ENCODE data around the gene IL25. TPM values are rescaled to one million over a fixed set of nuclear protein-coding genes. Genes with fewer than 3 reads are reported as not detected.
A peak's percentile ranks its signal among the peaks of the same experiment; 100 is the strongest.

IL25 gene
- total and polyA plus RNA-seq, 2 experiments from 2014 or later, result not detected

GRCh38 chr14:23376482-23377197 is 4.0 kb downstream of the IL25 start, which contains the start of gene CMTM5:
CMTM5 (plus strand) TSS chr14:23377046; CDS start chr14:23377252, 206 bp downstream.
- Histone ChIP-seq H3K27ac (ENCODE audit: low read depth) (no peak within 1 kb of the TSS), H3K27me3 (ENCODE audit: insufficient read depth) (peaks cover 31% of the 10 kb centered on the region; the same call in 1 of the 2 replicates), H3K4me2 (peak within 1 kb of the TSS; percentile 78), H4K20me1 (replicated peaks; ENCODE audit: insufficient read depth) (no peaks in the 10 kb centered on the region; the same call in 1 of the 2 replicates), H3K9me2 (ENCODE audit: insufficient read depth) (no peaks in the 10 kb centered on the region), H2AFZ (peak within 1 kb of the TSS; percentile 95), H3K4me3 (peak within 1 kb of the TSS; percentile 51), H3K79me2 (replicated peaks; ENCODE audit: insufficient read depth) (no peaks in the 10 kb centered on the region), H3K36me3 (ENCODE audit: insufficient read depth) (no peaks in the 10 kb centered on the region), H3F3A (replicated peaks; ENCODE audit: low read depth) (no peaks in the 10 kb centered on the region), H3K4me1 (ENCODE audit: insufficient read depth) (peaks cover 9% of the 10 kb centered on the region; the same call in 1 of the 2 replicates)
- DNase-seq (ENCODE audit: low spot score), result peak; percentile 79
- Mint-ChIP-seq H3K4me3 (peak within 1 kb of the TSS; percentile 20; the same call in 2 of the 3 replicates), H3K36me3 (ENCODE audit: low read depth) (no peaks in the 10 kb centered on the region), H3K27ac (no peak within 1 kb of the TSS), H3K4me1 (peaks cover 19% of the 10 kb centered on the region), H3K9me3 (no peaks in the 10 kb centered on the region; the same call in 2 of the 3 replicates), H3K27me3 (ENCODE audit: insufficient read depth, low read depth, poor library complexity) (peaks cover 25% of the 10 kb centered on the region)
- ATAC-seq, result peak; percentile 82
- TF ChIP-seq CTCF (conservative IDR thresholded peaks at IDR 0.05; ENCODE audit: low read depth in 2 of 2) (peak; percentile 30 to 70), STAT1 (IDR thresholded peaks at IDR 0.05; ENCODE audit: unreplicated experiment) (no peak), ZNF331 (CRISPR knock-in tag; IDR thresholded peaks at IDR 0.05; ENCODE audit: low read depth) (no peak), EZH2 (IDR thresholded peaks at IDR 0.05; ENCODE audit: low read depth, unreplicated experiment) (no peak)

DNA sequence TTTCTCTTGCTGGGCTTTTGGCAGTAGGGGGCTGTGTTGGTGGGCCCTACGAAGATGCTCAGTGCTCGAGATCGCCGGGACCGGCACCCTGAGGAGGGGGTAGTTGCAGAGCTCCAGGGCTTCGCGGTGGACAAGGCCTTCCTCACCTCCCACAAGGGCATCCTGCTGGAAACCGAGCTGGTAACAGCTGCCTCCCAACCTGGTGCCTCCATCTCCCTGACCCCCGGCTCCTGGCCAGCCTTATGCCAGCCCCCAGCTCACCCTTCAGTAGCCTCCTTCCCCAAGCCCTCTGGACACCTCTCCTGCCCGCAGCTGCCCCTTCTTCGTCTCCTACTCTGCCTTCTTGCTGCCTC is 4.6 kb downstream of the IL25 start:
- Histone ChIP-seq H3K9me2 (ENCODE audit: insufficient read depth) (no peaks in the 10 kb centered on the region), H3F3A (replicated peaks; ENCODE audit: low read depth) (no peaks in the 10 kb centered on the region), H2AFZ (0 out of 2 replicates have a peak overlapping the region, but pooled peaks have one; percentile 95), H3K27me3 (ENCODE audit: insufficient read depth) (peaks cover 31% of the 10 kb centered on the region; the same call in 1 of the 2 replicates), H3K4me2 (peak overlapping the region; percentile 78; the same call in 1 of the 2 replicates), H4K20me1 (replicated peaks; ENCODE audit: insufficient read depth) (no peaks in the 10 kb centered on the region; the same call in 1 of the 2 replicates), H3K4me1 (ENCODE audit: insufficient read depth) (peaks cover 9% of the 10 kb centered on the region; the same call in 1 of the 2 replicates), H3K79me2 (replicated peaks; ENCODE audit: insufficient read depth) (no peaks in the 10 kb centered on the region), H3K36me3 (ENCODE audit: insufficient read depth) (no peaks in the 10 kb centered on the region), H3K27ac (ENCODE audit: low read depth) (no peak overlapping the region), H3K4me3 (no peak overlapping the region)
- DNase-seq (ENCODE audit: low spot score), result no peak
- peaks cover 24% of the 10 kb centered on the region for H3K27me3 Mint-ChIP-seq (ENCODE audit: insufficient read depth, low read depth, poor library complexity)
- H3K9me3 Mint-ChIP-seq, result no peaks in the 10 kb centered on the region; the same call in 2 of the 3 replicates
- no peak overlapping the region for H3K4me3 Mint-ChIP-seq
- peaks cover 19% of the 10 kb centered on the region for H3K4me1 Mint-ChIP-seq
- ATAC-seq, result no peak
- H3K36me3 Mint-ChIP-seq (ENCODE audit: low read depth), result no peaks in the 10 kb centered on the region
- H3K27ac Mint-ChIP-seq, result no peak overlapping the region
- TF ChIP-seq CTCF (conservative IDR thresholded peaks at IDR 0.05; ENCODE audit: low read depth in 2 of 2) (no peak), EZH2phosphoT487 (IDR thresholded peaks at IDR 0.05; ENCODE audit: unreplicated experiment) (no peak), CREB1 (CRISPR knock-in tag; IDR thresholded peaks at IDR 0.05; ENCODE audit: low read depth) (no peak), REST (IDR thresholded peaks at IDR 0.05; ENCODE audit: unreplicated experiment) (no peak), ZNF114 (CRISPR knock-in tag; IDR thresholded peaks at IDR 0.05) (no peak), EZH2 (IDR thresholded peaks at IDR 0.05; ENCODE audit: low read depth, unreplicated experiment) (no peak), STAT1 (IDR thresholded peaks at IDR 0.05; ENCODE audit: unreplicated experiment) (no peak), JUNB (IDR thresholded peaks at IDR 0.05; ENCODE audit: unreplicated experiment) (no peak), ETS1 (IDR thresholded peaks at IDR 0.05) (no peak), NANOG (IDR thresholded peaks at IDR 0.05; ENCODE audit: borderline replicate concordance) (no peak), POLR2AphosphoS5 (IDR thresholded peaks at IDR 0.05; ENCODE audit: low read depth) (no peak)

Measured in GM23338 (cell line).